LNCaP clone FGC (cell line): ENCODE measurements around the gene CRIP1.
A peak's percentile ranks its signal among the peaks of the same experiment; 100 is the strongest.

ENCODE experiments used
- DNase-seq: peaks from one replicate; pipeline ENCODE4 v3.0.0-alpha.2; 2011; ENCODE audit warnings: low read depth
- H3K4me3 ChIP-seq: 2 replicates; pipeline ENCODE4 v1.5.1; 2011; ENCODE audit warnings: mild to moderate bottlenecking, low read depth, low read length, control low read depth
- CTCF ChIP-seq: IDR thresholded peaks from 2 replicates; pipeline ENCODE4 v1.5.1; 2012; ENCODE audit warnings: mild to moderate bottlenecking; ENCODE audit not compliant: control insufficient read depth, insufficient read depth; ENCODE audit errors: extremely low read depth

The CRIP1 gene

GRCh38 chr14:105537580-105538474 lies 51.1 kb downstream of the CRIP1 start:
- H3K4me3 ChIP-seq = no peak overlapping the region
- DNase-seq = no peak
- peak; percentile 85 for TF ChIP-seq CTCF
